Measurements from ENCODE around the gene RUFY4.
"Not testable (repeated sequence)": the region's sequence is repeated elsewhere in the genome, so short reads cannot be mapped to it uniquely, and the experiment has no call there.

RUFY4 gene

DNA sequence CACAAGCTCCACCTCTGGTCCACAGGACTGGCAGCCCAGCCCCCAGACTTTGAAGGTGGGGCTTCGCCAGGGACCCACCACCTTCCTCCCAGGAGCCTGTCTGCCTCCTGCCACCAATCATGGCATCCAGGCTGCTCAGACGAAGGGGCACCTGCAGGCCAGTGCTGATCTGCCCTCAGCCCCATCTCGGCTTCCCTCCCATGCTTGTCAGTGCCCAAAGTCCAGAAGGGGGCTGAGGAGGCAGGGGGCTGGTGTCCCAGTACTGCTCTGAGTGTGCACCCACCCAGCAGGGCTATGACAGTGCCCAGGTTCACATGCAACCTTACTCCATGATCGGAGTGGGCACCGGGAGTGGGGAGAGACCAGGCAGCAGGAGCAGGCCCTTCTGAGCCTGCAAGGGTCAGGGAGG, 25.3 kb upstream of the RUFY4 start:
- Histone ChIP-seq H3K9me3 (ENCODE audit: control insufficient read depth, insufficient read depth, low read depth, low read length) (peaks cover 9% of the 10 kb centered on the region), H3K4me3 (ENCODE audit: low read depth, low read length) (no peak overlapping the region), H3K9ac (ENCODE audit: low read length) (no peak overlapping the region), H3K27me3 (ENCODE audit: control insufficient read depth, insufficient read depth, low read length) (peaks cover 13% of the 10 kb centered on the region), H3K27ac (ENCODE audit: low read depth, low read length) (no peak overlapping the region), H3K4me1 (ENCODE audit: control insufficient read depth, insufficient read depth, low read length) (no peaks in the 10 kb centered on the region), H3K36me3 (ENCODE audit: control insufficient read depth, insufficient read depth, low read length) (no peaks in the 10 kb centered on the region)

- H3K4me1 ChIP-seq (ENCODE audit: control insufficient read depth, insufficient read depth, low read length); H3K36me3 ChIP-seq (ENCODE audit: control insufficient read depth, insufficient read depth, low read length); H3K27ac ChIP-seq (ENCODE audit: low read depth, low read length); H3K9ac ChIP-seq (ENCODE audit: low read length); H3K27me3 ChIP-seq (ENCODE audit: control insufficient read depth, insufficient read depth, low read length); H3K9me3 ChIP-seq (ENCODE audit: control insufficient read depth, insufficient read depth, low read depth, low read length); H3K4me3 ChIP-seq (ENCODE audit: low read depth, low read length): not testable (repeated sequence)
Measured at GRCh38 chr2:218044599-218044998, 24.5 kb upstream of the RUFY4 start.

GRCh38 chr2:218046238-218046637, 22.8 kb upstream of the RUFY4 start:
- Histone ChIP-seq H3K27me3 (ENCODE audit: control insufficient read depth, insufficient read depth, low read length) (no peaks in the 10 kb centered on the region; the same call in 1 of the 2 replicates), H3K9me3 (ENCODE audit: control insufficient read depth, insufficient read depth, low read depth, low read length) (peaks cover 9% of the 10 kb centered on the region), H3K36me3 (ENCODE audit: control insufficient read depth, insufficient read depth, low read length) (no peaks in the 10 kb centered on the region), H3K27ac (ENCODE audit: low read depth, low read length) (no peak overlapping the region), H3K9ac (ENCODE audit: low read length) (no peak overlapping the region), H3K4me1 (ENCODE audit: control insufficient read depth, insufficient read depth, low read length) (no peaks in the 10 kb centered on the region), H3K4me3 (ENCODE audit: low read depth, low read length) (no peak overlapping the region)

DNA sequence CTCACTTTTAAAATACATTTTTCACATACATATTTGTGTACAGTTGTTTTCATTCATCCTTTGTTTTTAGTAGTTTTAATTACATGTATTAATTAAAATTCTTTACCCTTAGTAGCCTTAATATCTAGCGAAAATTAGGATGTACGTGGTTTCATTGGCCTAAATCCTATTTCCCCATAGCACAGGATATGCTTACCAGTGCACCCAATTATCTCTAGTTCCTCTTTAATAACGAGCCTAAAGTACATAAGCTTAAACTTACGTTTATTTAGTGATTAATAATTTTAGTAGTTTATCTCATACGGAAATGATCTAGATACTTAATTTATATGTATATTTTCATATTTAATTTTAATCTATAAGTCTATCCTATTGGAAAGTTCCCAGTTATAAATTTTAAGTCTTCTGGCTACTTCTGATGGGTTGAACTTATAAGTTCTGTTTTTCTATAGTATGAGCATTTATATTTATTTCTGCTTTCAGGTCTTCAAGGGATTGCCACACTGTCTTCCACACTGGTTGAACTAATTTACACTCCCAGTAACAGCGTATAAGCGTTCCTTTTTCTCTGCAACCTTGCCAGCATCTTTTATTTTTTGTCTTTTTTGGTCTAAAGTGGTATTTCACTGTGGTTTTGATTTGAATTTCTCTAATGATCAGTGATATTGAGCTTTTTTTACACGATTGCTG, 21.4 kb upstream of the RUFY4 start:
- Histone ChIP-seq H3K9ac (ENCODE audit: low read length) (no peak overlapping the region), H3K4me3 (ENCODE audit: low read depth, low read length) (no peak overlapping the region), H3K27ac (ENCODE audit: low read depth, low read length) (no peak overlapping the region), H3K9me3 (ENCODE audit: control insufficient read depth, insufficient read depth, low read depth, low read length) (peaks cover 9% of the 10 kb centered on the region), H3K27me3 (ENCODE audit: control insufficient read depth, insufficient read depth, low read length) (no peaks in the 10 kb centered on the region), H3K36me3 (ENCODE audit: control insufficient read depth, insufficient read depth, low read length) (no peaks in the 10 kb centered on the region), H3K4me1 (ENCODE audit: control insufficient read depth, insufficient read depth, low read length) (no peaks in the 10 kb centered on the region)

DNA sequence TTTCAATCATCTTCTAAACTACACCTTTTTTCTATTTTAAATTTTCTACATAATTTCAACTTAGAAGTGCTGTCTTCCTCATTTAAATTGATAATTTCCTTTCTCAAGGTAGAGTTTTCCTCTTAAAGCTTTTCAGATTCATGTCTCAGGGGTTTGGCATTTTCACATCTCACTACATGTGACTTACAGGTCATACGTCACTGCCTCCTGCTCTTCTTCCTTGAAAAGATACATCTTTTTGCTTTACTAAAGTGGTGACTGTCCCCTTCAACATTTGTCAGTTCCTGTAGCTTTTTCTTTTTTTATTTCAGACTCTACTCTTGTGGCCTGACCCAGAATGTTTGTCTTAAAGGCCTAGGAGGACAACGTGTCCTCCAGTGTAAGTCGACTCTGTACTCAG, 17.1 kb upstream of the RUFY4 start:
- no peaks in the 10 kb centered on the region for H3K36me3 ChIP-seq (ENCODE audit: control insufficient read depth, insufficient read depth, low read length)
- no peaks in the 10 kb centered on the region for H3K9me3 ChIP-seq (ENCODE audit: control insufficient read depth, insufficient read depth, low read depth, low read length)
- no peaks in the 10 kb centered on the region for H3K27me3 ChIP-seq (ENCODE audit: control insufficient read depth, insufficient read depth, low read length)
- no peaks in the 10 kb centered on the region for H3K4me1 ChIP-seq (ENCODE audit: control insufficient read depth, insufficient read depth, low read length)
- no peak overlapping the region for H3K27ac ChIP-seq (ENCODE audit: low read depth, low read length)
- no peak overlapping the region for H3K4me3 ChIP-seq (ENCODE audit: low read depth, low read length)
- H3K9ac ChIP-seq (ENCODE audit: low read length): no peak overlapping the region

DNA sequence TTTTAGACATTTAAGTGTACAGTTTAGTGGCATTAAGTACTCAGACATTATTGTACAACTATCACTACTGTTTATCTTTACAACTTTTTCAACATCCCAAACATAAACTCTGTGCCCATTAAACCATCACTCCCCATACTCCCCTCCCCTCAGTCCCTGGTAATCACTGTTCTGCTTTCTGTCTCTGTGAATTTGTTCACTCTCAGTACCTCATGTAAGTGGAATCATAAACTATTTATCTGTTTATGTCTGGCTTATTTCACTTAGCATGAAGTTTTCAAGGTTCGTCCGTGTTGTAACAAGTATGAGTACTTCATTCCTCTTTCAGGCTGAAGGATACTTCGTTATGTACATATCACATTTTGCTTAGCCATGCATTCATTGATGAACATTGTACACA, 9.8 kb upstream of the RUFY4 start:
- Histone ChIP-seq H3K9ac (ENCODE audit: low read length) (no peak overlapping the region), H3K9me3 (ENCODE audit: control insufficient read depth, insufficient read depth, low read depth, low read length) (no peaks in the 10 kb centered on the region)

DNA sequence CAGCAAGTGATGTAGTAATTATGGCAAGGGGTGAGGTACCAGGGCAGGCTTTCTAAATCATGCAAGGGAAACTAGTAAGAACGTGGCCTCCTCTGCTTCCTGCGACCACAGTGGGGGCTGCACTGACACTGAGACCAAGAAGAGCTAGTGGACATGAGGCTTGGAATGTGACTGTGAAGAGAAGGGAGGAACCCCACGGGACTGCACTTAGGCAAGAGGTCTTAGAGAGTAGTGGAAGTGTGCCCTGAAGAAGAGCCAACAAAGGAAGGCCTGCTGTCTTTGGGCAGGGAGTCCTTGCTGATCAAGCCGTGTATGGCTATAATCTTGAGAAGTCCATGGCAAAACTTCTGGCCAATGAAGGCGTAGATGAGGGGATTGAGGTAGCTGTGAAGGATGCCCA, 8.9 kb upstream of the RUFY4 start:
- Histone ChIP-seq H3K4me3 (ENCODE audit: low read depth, low read length) (no peak overlapping the region), H3K9ac (ENCODE audit: low read length) (no peak overlapping the region), H3K27ac (ENCODE audit: low read depth, low read length) (no peak overlapping the region), H3K4me1 (ENCODE audit: control insufficient read depth, insufficient read depth, low read length) (no peaks in the 10 kb centered on the region), H3K36me3 (ENCODE audit: control insufficient read depth, insufficient read depth, low read length) (no peaks in the 10 kb centered on the region), H3K9me3 (ENCODE audit: control insufficient read depth, insufficient read depth, low read depth, low read length) (no peaks in the 10 kb centered on the region), H3K27me3 (ENCODE audit: control insufficient read depth, insufficient read depth, low read length) (peaks cover 17% of the 10 kb centered on the region)

More for the DNA sequence above, 9.8 kb upstream of the RUFY4 start:
- Histone ChIP-seq H3K27ac (ENCODE audit: low read depth, low read length) (no peak overlapping the region), H3K27me3 (ENCODE audit: control insufficient read depth, insufficient read depth, low read length) (peaks cover 17% of the 10 kb centered on the region), H3K36me3 (ENCODE audit: control insufficient read depth, insufficient read depth, low read length) (no peaks in the 10 kb centered on the region), H3K4me3 (ENCODE audit: low read depth, low read length) (no peak overlapping the region), H3K4me1 (ENCODE audit: control insufficient read depth, insufficient read depth, low read length) (no peaks in the 10 kb centered on the region)

DNA sequence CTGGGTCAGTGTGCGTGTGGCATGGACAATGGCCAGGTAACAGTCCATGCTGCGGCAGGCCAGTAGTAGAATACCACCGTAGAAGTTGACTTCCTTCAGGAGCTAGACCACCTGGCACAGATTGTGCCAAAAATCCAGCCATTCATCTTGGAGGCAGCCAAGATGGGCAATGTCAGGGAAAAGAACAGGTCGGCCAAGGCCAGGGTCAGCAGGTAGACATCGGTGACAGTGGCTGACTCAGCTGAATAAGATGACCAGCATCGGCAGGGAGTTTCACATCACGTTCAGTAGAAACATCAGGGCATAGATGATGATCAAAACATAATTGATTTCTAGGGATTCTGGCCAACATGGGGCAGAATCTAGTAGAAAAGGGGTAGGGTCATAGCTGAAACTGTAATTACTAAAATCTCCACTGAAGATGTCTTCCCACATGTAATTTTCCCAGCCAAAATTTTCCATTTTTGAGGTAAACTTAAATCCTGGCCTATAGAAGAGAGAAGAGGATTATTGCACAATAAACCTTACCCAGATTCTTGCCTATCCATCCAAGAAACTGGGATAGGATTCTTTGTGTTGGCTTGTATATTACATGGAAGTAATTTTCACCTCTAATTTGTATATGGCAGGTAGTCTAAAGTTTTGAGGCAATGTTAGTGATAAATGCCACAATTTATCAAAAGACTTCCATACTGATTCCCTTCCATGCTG, 7.9 kb upstream of the RUFY4 start:
- Histone ChIP-seq H3K36me3 (ENCODE audit: control insufficient read depth, insufficient read depth, low read length) (no peaks in the 10 kb centered on the region), H3K4me1 (ENCODE audit: control insufficient read depth, insufficient read depth, low read length) (peaks cover 5% of the 10 kb centered on the region; the same call in 1 of the 2 replicates), H3K9me3 (ENCODE audit: control insufficient read depth, insufficient read depth, low read depth, low read length) (no peaks in the 10 kb centered on the region), H3K4me3 (ENCODE audit: low read depth, low read length) (no peak overlapping the region), H3K27ac (ENCODE audit: low read depth, low read length) (no peak overlapping the region), H3K27me3 (ENCODE audit: control insufficient read depth, insufficient read depth, low read length) (peaks cover 17% of the 10 kb centered on the region), H3K9ac (ENCODE audit: low read length) (no peak overlapping the region)

DNA sequence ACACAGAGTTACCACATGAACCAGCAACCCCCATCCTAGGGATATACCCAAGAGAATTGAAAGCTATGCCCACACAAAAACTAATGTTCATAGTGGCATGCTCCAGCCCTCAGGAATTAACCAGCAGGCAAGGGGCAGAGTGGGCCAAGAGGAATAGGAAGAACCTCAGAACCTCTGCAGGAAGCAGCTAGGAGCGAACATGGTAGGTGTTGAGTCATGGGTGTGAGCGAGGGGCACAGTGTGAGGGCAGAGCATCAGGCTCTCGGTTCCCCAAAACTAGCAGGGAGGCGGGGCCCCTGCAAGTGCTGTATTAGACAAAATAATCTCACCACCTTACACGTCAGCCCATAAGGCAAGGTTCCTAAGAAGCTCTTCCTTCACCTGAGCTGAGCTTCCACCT, 5.6 kb upstream of the RUFY4 start:
- H3K27me3 ChIP-seq (ENCODE audit: control insufficient read depth, insufficient read depth, low read length): peaks cover 31% of the 10 kb centered on the region
- H3K9ac ChIP-seq (ENCODE audit: low read length): no peak overlapping the region
- peaks cover 6% of the 10 kb centered on the region for H3K4me1 ChIP-seq (ENCODE audit: control insufficient read depth, insufficient read depth, low read length)
- no peak overlapping the region for H3K4me3 ChIP-seq (ENCODE audit: low read depth, low read length)
- H3K9me3 ChIP-seq (ENCODE audit: control insufficient read depth, insufficient read depth, low read depth, low read length): no peaks in the 10 kb centered on the region
- no peaks in the 10 kb centered on the region for H3K36me3 ChIP-seq (ENCODE audit: control insufficient read depth, insufficient read depth, low read length)
- no peak overlapping the region for H3K27ac ChIP-seq (ENCODE audit: low read depth, low read length)

DNA sequence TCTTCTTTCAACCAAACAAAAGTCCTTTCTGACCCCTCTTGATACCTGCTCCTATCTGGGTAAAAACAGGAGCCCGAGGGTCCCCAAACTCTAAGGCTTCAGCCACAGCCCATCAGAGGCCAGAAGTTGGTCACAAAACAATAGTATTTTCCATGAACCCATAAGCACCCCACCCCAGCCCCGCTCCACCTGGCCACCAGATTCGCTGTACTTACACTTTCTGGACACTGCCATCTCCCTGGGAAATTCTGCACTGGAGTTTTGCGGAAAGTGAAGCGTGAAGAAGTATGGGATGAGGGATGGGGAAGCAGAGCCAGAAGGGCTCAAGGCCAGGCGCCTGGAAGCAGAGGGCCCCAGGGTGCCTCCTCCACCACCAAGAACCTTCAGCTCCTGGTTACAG, 5.2 kb upstream of the RUFY4 start:
- Histone ChIP-seq H3K4me3 (ENCODE audit: low read depth, low read length) (no peak overlapping the region), H3K36me3 (ENCODE audit: control insufficient read depth, insufficient read depth, low read length) (no peaks in the 10 kb centered on the region), H3K27me3 (ENCODE audit: control insufficient read depth, insufficient read depth, low read length) (peaks cover 32% of the 10 kb centered on the region), H3K9ac (ENCODE audit: low read length) (no peak overlapping the region), H3K4me1 (ENCODE audit: control insufficient read depth, insufficient read depth, low read length) (peaks cover 8% of the 10 kb centered on the region), H3K27ac (ENCODE audit: low read depth, low read length) (no peak overlapping the region), H3K9me3 (ENCODE audit: control insufficient read depth, insufficient read depth, low read depth, low read length) (no peaks in the 10 kb centered on the region)

- Histone ChIP-seq H3K27me3 (ENCODE audit: control insufficient read depth, insufficient read depth, low read length) (peaks cover 27% of the 10 kb centered on the region), H3K36me3 (ENCODE audit: control insufficient read depth, insufficient read depth, low read length) (no peaks in the 10 kb centered on the region), H3K9me3 (ENCODE audit: control insufficient read depth, insufficient read depth, low read depth, low read length) (no peaks in the 10 kb centered on the region), H3K4me3 (ENCODE audit: low read depth, low read length) (no peak overlapping the region), H3K27ac (ENCODE audit: low read depth, low read length) (no peak overlapping the region), H3K9ac (ENCODE audit: low read length) (no peak overlapping the region), H3K4me1 (ENCODE audit: control insufficient read depth, insufficient read depth, low read length) (peaks cover 8% of the 10 kb centered on the region)
Measured at GRCh38 chr2:218065239-218066006, 3.6 kb upstream of the RUFY4 start.
